SIG-M5 treated with dmso at 0.1 percent for 504 hours (cell line): ENCODE data around the gene RFX1.
"Not testable (repeated sequence)": the region's sequence is repeated elsewhere in the genome, so short reads cannot be mapped to it uniquely, and the experiment has no call there.

Experiments
- DNase-seq: peaks from one replicate; lab custom pipeline; 2025; ENCODE audit not compliant: unreplicated experiment; lab: John Stamatoyannopoulos, UW

Gene RFX1

DNA sequence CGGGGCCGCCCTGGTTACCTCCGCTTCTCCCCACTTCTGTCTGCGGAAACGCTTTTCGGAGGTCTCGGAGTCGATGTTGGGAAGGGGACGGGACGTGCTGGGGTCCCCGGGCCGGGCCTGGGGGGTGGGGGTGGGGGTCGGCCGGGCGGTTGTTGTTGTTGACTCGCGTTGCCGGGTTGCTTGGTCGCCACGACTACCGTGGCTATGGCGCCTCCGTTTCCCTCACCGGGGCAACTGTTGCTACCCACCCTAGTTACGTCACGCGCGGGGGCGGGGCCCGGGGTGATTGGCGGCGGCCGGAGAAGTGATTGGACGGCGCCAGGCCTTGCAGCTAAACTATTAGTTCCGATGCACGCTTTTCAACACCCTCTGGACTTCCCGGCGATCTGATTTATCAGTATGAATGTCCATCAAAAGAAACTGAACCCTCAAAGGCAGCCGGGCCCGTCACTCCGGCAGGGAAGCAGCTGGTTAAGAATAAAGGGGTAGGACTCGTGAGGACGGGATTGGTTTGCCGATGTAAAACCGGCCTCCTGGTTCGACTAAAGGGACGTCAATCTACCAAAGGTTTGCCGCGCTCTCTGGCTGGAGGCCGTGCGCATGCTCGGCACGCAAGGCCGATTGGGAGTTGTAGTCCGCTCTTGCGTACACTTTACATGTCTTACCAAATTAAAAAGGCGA is at the start of gene RFX1:
Gene RFX1, minus strand, starts transcription at position 236 of the 681 bp plus-strand sequence. CDS start 12,477 bp downstream, outside the sequence.
- DNase-seq: peak; percentile 100

DNA sequence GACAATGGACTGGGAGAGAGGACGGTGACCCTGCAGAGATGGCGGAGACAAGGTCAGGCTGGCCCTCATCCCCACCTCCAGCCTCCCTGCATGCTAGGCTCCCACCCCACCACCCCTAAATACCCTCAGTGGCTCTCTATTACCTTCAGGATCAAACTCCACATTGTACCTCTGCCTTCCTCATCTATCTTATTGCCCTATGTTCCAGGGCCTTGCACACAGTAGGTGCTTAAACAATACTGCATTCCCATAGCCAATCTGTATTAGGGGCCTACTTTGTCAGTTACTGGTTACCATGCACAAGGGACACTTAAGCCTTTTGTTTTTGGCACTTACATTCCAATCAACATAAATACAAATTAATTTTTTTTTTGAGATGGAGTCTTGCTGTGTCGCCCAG is 49.3 kb upstream of the RFX1 start:
- DNase-seq: no peak

DNA sequence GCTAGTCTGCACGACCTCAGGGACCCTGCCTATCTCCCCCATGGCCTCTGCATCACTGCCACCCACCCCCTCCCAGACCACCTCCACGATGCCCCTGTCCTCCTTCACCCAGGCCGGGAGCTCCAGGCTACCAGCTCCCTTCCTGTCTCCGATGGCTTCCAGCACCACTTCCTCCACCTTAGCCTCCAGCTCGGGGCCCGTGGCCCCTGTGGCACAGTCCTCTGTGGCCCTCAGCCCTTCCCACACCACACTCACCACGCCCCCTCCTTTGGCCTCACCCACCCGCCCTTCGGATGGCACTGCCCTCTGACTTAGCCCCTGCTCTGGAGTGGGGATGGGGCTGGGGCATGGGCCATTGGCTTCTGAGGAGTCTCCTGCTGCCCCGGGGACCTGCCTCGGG is 48.6 kb upstream of the RFX1 start:
- DNase-seq: no peak

DNA sequence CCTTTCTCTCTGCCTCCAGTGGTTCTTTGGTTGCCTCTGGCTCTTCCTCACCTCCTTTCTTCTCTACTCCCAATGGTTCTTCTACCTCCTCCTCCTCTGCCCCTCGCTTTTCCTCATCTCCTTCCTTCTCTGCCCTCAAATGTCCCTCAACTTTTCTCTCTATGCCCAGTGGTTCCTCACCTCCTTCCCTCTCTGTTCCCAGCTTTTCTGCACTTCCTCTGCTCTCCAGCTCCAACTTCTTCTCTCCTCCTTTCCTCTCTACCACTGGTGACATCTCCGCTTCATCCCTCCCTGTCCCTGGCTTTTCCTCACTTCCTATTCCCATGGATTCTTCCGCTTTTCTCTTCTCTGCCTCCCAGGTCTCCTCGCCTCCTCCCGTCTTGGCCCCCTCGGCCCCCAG is 48.0 kb upstream of the RFX1 start:
- DNase-seq: no peak

DNA sequence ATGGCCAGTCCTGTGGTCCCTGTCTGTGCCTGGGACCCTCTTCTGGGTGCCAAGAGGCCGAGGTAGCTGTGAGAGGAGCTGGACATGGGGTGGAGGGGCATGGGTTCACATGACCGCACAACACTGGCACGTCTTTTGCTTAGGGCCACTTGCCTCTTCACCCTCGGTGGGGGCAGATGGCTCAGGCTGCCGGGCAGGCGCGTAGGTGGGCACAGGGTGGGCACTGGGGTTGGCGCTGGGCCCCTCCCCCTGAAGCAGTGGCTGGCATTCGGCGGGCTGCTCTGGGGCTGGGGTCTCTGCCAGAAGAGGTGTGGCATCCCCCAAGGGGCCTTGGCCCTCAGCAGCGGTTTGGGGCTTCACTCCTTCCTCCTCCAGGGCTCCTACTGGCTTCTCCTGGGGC is 47.4 kb upstream of the RFX1 start:
- no peak for DNase-seq

DNA sequence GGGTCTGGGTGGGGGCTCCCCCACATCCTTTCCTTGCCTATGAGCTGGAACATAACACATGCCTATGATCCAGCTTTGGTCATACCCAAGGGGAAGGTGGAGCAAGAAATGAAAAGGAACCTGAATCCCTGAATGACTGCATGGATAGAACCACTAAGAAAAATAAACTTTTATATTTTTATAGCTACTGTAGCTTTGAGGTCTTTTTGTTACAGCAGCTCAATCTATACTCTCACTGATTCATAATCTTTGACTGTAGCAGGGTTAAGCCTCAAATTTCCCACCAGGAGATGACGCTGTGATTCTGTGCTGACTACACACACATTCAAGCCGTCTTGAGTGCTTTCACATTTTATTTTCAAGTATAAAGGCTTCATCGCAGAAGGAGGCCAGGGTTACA is 46.9 kb upstream of the RFX1 start:
- no peak for DNase-seq

DNA sequence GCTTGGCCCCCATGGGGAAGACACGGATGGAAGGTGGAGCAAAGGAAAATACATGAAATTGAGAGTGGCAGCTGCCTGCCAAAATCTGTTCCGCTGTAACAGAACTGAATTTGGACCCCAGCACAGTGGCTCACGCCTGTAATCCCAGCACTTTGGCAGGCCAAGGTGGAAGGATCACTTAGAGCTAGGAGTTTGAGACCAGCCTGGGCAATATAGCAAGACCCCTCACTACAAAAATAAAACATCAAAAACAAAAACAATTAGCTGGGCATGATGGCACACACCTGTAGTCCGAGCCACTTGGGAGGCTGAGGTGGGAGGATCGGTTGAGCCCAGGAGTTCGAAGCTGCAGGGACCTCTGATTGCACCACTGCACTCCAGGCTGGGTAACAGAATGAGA is 46.4 kb upstream of the RFX1 start:
- no peak for DNase-seq

DNA sequence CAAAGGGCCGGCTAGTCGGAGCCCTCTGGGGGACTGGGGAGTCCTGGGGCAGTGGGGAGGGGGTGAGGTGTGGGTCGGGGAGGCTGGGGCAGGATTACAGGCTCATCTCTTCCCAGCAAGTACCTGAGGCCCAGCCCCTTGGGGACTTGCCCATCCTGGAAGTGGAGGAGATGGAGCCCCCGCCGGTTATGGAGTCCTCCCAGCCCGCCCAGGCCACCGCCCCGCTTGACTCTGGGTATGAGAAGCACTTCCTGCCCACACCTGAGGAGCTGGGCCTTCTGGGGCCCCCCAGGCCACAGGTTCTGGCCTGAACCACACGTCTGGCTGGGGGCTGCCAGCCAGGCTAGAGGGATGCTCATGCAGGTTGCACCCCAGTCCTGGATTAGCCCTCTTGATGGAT is 45.9 kb upstream of the RFX1 start:
- DNase-seq: no peak

DNA sequence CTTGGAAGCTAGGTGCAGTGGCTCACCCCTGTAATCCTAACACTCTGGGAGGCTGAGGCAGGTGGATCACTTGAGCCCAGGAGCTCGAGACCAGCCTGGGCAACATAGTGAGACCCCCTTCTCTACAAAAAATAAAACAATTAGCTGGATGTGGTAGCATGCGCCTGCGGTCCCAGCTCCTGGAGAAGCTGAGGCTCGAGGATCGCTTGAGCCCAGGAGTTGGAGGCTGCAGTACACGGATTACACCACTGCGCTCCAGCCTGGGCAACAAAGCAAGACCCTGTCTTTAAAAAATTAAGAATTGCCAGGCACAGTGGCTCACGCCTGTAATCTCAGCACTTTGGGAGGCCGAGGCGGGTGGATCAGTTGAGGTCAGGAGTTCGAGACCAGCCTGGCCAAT is 44.8 kb upstream of the RFX1 start:
- not testable (repeated sequence) for DNase-seq

DNA sequence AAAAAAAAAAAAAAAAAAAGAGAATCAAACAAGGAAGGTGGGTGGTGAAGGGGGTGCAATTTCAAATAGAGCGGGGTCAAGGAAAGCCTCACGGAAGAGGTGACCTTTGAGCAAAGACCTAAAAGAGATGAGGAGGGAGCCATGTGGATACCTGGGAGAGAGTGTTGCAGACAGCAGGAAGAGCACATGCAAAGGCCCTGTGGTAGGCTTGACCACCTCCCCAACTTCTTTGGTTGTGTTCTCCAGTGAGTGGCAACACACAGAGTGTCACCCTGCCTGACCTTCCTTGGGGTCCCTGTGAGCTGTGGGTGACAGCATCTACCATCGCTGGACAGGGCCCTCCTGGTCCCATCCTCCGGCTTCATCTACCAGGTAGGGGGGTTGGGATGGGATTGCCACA is 44.4 kb upstream of the RFX1 start:
- DNase-seq: no peak

DNA sequence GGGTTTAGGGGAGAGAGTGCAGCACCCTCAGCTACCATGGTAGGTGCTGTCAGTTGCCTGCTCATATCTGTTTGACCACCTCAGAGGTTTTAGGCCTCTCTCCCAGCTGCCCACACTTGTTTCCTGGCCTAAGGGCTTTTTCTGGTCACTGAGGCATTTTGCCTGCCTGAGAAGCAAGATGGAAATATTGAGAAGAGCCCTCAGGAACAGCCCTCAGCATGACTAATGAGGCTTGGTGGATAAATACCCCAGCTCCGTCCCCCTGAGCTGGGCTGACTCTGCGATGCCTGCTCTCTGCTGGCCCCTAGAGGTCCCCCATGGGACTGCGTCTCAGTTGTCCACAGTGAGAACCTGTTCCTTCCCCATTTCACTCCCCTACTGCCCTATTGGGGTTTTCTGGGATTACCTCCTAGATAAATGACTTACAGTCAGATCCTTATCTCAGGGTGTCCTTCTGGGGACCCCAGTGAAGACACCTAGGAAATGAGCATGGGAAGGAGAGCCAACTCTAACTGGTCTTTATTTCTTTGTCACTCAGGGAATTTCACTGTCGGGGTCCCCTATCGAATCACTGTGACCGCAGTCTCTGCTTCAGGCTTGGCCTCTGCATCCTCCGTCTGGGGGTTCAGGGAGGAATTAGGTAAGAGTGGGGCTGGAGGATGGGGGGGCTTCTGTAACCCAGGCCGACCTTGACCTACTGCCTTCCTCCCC is 42.5 kb upstream of the RFX1 start:
- DNase-seq: peak; percentile 46

DNA sequence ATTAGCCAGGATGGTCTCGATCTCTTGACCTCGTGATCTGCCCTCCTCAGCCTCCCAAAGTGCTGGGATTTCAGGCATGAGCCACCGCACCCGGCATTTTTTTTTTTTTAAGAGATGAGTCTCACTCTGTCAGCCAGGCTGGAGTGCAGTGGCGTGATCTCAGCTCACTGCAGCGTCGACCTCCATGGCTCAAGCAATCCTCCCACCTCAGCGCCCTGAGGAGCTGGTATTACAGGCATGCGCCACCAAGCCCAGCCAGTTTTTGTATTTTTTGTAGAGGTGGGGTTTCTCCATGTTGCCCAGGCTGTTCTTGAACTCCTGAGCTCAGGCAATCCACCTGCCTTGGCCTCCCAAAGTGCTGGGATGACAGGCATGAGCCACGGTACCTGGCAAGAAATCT is 41.7 kb upstream of the RFX1 start:
- not testable (repeated sequence) for DNase-seq

DNA sequence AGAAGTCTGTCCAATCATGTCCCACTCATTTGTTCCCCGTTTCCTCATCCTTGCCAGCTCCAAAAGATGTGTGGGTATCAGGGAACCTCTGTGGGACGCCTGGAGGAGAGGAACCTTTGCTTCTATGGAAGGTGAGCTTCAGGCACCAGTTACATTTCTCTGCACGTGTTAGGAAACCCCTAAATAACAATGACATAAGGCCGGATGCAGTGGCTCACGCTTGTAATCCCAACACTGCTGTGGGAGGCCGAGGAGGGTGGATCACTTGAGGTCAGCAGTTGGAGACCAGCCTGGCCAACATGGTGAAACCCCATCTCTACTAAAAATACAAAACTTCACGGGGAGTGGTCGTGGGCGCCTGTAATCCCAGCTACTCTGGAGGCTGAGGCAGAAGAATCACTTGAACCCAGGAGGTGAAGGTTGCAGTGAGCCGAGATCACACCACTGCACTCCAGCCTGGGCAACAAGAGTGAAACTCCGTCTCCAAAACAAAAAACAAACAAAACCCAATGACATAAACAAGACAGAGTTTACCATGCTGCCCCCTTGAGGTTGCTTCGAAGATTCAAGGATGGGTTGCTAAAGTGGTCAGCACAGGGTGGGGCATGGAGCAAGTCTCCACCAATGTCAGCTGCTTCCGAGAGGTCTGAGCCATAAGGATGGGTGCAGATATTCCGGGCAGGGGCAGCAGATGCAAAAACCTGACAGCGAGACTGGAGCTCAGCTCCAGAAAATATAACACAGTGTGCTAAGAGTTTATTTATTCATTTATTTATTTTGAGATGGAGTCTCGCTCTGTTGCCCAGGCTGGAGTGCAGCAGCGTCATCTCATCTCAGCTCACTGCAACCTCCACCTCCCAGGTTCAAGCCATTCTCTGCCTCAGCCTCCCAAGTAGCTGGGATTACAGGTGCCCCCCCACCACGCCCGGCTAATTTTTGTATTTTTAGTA is 36.8 kb upstream of the RFX1 start:
- DNase-seq: peak; percentile 40

DNA sequence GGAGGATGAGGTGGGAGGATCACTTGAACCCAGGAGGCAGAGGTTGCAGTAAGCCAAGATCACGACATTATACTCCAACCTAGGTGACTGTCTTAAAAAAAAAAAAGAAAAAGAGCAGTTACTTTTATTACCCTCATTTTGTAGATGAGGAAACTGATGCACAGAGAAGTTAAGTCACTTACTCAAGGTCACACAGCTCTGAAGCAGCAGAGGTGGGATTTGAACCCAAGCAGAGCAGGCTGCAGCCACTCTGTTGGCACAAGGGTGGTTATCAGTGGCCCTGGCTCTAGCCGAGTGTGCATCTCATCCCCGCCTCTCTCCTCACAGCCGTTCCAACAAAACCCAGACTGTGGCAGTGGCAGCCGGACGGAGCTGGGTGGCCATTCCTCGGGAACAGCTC is 33.1 kb upstream of the RFX1 start:
- DNase-seq: no peak

DNA sequence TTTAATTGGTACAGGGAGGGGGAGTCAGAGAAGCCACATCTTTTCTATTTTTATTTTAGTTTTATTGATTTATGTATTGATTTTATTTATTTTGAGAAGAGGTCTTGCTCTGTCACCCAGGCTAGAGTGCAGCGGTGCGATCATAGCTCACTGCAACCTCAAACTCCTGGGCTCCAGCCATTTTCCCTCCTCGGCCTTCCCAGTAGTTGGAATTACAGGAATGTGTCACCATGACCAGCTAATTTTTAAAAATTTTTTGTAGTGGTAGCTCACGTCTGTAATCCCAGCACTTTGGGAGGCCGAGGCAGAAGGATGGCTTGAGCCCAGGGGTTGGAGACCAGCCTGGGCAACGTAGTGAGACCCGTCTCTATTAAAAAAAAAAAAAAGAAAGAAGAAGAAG is 29.6 kb upstream of the RFX1 start:
- DNase-seq: no peak

DNA sequence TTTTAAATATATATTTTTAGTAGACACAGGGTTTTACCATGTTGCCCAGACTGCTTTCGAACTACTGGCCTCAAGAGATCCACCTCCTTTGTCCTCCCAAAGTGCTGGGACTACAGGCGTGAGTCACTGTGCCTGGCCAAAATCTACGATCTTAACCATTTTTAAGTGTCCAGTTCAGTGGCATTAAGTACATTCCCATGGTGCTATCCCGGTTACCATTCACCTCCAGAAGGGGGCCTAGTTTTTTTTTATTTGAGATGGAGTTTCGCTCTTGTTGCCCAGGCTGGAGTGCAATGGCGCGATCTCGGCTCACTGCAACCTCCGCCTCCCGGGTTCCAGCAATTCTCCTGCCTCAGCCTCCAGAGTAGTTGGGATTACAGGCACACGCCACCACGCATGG is 29.0 kb upstream of the RFX1 start:
- DNase-seq: not testable (repeated sequence)

DNA sequence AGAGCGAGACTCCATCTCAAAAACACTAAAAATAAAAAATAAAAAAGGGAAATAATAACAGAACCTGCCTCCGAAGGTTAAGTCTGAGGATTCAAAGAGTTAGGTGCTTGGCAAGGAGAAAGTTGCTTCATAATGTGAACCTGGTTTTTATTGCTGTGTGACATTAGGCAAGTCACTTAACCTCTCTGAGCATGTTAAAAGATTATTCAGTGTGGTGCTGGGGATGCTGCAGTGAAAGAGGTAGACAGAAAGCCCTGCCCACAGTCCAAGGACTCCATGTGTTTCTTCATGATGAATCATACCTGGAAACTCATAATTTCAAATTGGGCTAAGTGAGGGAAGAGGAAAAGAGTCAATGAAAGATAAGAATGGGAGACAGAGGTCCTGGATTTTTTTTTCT is 27.8 kb upstream of the RFX1 start:
- DNase-seq: no peak

DNA sequence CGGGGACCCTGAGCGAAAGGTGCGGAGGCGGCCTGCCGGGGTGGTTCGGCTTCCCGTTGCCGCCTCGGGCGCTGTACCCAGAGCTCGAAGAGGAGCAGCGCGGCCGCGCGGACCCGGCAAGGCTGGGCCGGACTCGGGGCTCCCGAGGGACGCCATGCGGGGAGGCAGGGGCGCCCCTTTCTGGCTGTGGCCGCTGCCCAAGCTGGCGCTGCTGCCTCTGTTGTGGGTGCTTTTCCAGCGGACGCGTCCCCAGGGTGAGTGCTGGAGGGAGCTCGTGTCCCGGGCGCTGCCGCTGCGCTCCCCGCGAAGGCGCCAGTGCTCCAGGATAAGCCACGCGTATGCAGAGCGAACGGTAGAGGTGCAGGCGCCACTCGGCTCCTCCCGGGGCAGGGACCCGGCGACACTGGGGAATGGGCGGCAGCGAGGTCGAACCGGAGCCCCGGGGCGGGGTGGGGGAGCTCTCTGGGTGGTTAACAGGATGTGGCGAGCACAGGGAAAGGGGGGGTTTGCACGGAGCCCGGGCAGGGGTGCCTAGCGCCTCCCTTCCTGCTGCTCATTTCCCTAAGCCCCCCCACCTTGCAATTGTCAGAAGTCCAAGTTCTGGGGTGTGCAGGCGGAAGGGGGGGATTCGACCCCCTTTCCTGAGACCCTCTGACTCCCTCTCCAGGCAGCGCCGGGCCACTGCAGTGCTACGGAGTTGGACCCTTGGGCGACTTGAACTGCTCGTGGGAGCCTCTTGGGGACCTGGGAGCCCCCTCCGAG is 25.8 kb upstream of the RFX1 start, which contains the start of gene IL27RA:
Gene IL27RA, plus strand, starts transcription at position 44 of the 762 bp plus-strand sequence. Its CDS starts 111 bp downstream, at position 155.
- peak; percentile 67 for DNase-seq

DNA sequence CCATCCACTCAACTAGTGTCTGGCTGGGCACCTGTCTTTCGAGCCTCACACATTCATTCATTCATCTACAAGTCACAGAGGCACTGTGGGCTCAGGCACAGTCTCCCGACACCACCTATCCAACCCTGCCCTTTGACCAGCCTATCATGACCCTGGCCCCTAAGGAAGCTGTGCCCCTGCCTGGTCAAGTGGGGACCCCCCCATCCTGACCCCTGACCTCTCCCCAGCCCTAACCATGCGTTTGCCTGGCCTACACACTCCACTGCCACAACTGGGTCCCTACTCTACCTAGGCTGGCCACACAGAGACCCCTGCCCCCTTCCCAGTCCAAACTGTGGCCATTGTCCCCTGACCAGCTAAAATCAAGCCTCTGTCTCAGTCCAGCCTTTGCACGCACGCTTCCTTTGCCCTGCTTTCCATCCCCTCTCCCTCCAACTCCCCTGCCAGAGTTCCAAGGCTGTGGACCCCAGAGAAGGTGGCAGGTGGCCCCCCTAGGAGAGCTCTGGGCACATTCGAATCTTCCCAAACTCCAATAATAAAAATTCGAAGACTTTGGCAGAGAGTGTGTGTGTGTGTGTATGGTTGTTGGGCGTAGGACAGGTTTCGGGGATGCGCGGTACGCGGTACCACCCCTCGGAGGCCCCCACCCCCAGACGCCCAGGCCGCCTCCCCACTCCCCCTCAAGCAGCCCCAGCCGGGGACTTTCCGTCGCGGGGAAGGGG is 25.0 kb upstream of the RFX1 start:
- DNase-seq: no peak

DNA sequence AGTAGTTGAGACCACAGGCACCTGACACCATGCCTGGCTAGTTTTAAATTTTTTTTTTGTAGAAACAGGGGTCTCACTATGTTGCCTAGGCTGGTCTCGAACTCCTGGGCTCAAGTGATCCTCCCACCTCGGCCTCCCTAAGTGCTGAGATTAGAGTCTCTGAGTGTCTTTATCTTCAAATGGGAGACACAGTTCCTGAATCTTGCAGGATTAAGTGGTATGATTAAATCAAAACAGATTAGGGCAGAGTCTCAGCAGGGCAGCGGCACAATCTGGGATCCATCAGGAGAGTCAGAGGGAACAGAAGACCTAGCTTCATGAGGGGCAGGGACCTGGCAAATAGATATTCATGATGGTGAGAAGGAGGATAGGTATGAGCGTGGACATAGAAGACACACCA is 22.8 kb upstream of the RFX1 start:
- no peak for DNase-seq
